ENCODE measurements around the gene HOXD9.

Gene HOXD9

GRCh38 chr2:176085861-176086771, 36.4 kb upstream of the HOXD9 start:
- DNase-seq (ENCODE audit: low read depth in 2 of 2) = no peak

DNA sequence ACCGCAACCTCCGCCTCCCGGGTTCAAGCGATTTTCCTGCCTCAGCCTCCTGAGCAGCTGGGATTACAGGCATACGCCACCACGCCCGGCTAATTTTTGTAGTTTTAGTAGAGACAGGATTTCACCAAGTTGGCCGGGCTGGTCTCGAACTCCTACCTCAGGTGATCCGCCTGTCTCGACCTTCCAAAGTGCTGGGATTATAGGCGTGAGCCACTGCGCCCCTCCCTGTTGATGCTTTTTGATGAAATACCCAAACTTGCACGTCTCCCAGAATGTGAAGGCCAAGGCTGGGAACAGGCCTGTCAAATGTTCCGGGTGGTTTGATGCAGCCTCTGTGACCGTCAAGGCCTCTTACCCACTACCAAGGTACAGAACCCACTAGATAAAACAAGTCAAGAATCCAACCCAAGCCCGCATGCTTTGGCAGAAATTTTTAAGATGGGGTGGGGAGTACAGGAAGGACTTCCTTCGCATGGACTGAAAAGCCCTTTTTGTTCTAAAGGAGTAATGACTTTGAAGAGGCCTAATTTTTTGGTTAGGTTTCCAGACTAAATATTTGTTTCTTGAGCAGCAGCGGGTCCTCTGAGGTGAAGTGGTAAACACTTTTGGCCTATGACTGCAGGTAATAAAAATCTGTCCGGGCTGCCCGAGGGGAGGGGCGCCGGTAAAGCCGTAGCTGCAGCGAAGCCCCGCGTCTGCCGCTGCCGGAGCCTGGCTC, 35.0 kb upstream of the HOXD9 start:
- DNase-seq (ENCODE audit: low read depth in 2 of 2) = no peak

DNA sequence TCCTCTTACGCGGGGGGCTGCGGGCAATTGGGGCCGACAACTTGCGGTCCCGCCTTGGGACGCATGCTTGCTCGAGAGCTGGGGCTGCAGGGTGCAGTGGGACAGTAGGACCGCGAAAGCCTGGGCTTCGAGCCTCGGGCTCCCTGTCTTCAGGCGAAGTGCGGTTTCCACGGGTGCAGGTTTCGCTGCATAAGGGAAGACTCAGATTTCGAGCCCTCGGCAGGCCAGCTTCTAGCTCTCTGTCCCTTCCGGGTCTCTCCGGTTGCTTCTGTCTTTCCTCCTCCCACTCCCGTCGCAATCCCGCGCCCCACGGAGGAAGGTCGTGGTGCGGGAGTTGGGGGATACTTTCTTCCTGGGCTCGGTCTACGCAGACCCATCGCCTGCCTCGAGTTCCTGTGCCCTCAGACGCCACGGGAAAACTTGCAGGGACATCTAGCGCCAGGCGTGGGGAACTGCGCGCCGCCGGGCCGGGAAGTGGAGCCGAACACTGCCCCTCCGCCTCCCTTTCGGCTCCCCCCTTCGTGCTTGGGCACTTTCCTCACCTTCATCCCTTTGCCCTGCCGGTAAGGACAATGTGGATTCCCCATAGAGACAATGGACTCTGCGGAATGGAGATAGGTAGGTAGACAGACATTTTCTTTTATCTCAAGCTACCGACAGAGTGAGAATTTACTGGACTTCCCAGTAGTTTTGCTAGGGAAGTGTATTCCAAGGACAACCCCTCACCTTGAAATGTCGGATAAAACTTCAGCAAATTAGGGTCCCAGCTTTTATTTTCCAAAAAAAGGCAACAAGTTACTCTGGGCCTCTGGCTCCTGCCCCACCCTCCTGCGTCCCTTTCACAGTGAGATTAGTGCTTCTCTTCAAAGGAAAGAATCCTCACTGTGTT, 34.2 kb upstream of the HOXD9 start:
- DNase-seq (ENCODE audit: low read depth in 2 of 2) = no peak

DNA sequence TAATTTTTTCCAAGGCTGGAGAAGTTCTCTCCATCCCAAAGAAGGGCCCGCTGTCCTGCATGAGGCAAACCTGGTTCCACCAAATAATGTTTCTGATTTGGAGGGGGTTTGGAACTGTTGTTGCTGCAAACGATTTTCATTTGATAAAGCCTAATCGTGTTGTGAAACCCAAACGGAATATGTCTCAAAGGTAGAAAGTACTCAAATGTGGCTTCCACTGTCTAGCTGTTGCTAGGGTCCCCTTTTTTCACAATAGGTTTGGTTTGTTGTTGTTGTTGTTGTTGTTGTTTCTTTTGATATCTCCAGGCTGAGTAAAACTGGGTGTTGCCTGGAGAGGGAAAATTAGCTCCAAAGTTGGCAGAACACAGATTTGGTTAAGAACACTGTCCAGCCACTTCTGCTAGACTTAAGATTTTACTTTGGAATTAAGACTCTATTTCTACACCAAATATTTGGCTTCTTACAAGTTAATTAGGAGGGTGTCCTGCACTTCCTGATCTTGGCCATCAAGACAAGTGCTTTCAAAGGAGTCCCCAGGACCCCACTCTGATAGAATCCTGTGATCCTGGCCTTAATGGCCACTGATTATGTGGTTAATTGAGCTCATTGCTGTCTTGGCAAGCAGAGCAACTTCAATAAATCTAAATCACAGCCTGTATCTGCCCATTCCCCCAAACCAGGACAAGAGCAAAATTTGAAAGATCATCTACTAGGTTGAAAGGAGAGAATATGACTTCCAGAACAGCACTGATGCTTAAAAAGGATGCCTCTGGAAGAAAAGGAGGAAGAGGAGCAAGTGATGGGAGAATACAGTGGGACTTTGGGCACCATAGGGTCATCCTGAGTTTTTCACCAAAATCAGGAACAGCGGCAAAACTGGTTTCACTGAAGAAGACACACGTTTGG, 33.3 kb upstream of the HOXD9 start:
- DNase-seq (ENCODE audit: low read depth in 2 of 2) = no peak

GRCh38 chr2:176089843-176090395, 32.6 kb upstream of the HOXD9 start:
- DNase-seq (ENCODE audit: low read depth in 2 of 2) = no peak

DNA sequence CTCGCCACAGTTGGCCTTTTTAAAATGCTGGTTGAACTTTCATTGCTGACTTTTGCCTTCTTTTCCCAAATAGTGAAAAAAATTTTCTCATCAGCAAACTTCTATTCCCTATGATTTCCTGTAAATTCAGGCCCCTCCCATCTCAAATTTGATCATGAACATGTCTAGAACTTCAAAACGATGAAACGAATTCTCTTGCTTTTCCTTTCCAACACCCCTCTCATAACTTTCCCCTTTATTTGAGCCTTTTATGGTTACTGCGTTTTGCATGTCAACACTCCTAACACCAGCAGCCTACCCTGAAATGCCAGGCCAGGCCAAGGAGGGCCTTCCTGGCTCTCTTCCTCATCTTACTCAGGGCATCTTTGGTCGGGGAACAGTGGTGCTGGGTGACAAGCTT, 31.7 kb upstream of the HOXD9 start:
- DNase-seq (ENCODE audit: low read depth in 2 of 2) = no peak

GRCh38 chr2:176091329-176092258, 30.9 kb upstream of the HOXD9 start:
- DNase-seq (ENCODE audit: low read depth in 2 of 2) = no peak

DNA sequence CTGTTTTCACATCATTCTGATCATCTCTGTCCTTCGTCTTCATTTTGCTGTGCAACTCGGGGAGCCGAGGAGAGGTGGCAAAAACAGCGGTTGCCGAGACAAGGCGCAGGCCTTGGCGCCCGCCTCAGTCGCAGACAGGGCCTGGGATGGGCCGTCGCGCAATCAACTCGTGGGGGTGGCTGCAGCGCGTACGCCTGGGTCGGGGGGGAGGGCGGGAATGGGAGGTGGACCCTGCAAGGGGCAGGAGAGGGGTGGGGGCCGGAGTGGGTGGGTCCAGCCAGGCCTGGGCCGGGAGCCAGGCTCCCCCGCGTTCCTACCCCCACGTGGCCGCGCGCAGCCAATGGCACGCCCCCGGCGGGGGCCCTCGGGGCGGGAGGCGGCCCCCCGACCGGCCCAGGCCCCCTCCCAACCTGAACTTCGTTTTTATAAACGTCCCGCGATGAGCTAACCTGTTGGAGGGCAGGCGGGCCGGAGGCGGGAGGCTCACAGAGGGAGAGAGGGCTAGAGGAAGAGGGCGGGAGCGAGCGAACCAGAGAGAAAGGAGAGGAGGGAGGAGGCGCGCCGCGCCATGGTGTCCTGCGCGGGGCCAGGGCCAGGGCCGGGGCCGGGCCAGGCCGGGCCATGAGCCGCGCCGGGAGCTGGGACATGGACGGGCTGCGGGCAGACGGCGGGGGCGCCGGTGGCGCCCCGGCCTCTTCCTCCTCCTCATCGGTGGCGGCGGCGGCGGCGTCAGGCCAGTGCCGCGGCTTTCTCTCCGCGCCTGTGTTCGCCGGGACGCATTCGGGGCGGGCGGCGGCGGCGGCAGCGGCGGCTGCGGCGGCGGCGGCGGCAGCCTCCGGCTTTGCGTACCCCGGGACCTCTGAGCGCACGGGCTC, 30.0 kb upstream of the HOXD9 start, which contains the start of gene HOXD13:
Gene HOXD13, plus strand, starts transcription at position 452 of the 875 bp plus-strand sequence. Its CDS starts 170 bp downstream, at position 622.
- DNase-seq (ENCODE audit: low read depth in 2 of 2) = no peak

DNA sequence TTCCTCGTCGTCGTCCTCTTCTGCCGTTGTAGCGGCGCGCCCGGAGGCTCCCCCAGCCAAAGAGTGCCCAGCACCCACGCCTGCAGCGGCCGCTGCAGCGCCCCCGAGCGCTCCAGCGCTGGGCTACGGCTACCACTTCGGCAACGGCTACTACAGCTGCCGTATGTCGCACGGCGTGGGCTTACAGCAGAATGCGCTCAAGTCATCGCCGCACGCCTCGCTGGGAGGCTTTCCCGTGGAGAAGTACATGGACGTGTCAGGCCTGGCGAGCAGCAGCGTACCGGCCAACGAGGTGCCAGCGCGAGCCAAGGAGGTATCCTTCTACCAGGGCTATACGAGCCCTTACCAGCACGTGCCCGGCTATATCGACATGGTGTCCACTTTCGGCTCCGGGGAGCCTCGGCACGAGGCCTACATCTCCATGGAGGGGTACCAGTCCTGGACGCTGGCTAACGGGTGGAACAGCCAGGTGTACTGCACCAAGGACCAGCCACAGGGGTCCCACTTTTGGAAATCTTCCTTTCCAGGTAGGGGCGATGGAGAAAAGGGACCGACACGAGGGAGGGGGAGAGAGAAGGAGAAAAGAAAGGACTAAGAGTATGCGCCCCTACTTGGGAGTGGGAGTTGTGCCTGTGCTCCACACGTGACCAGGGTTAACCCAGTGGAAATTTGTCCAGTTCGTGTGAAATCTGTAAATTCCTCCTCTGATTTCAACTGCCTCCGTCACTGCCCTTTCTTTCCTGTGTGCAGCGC, 29.2 kb upstream of the HOXD9 start:
- DNase-seq (ENCODE audit: low read depth in 2 of 2) = no peak

- no peak for DNase-seq (ENCODE audit: low read depth in 2 of 2)
Measured at GRCh38 chr2:176093898-176094249, 28.6 kb upstream of the HOXD9 start.

GRCh38 chr2:176094349-176094748, 28.2 kb upstream of the HOXD9 start:
- DNase-seq (ENCODE audit: low read depth in 2 of 2) = no peak

- no peak for DNase-seq (ENCODE audit: low read depth in 2 of 2)
Measured at GRCh38 chr2:176095421-176095820, 27.1 kb upstream of the HOXD9 start.

DNA sequence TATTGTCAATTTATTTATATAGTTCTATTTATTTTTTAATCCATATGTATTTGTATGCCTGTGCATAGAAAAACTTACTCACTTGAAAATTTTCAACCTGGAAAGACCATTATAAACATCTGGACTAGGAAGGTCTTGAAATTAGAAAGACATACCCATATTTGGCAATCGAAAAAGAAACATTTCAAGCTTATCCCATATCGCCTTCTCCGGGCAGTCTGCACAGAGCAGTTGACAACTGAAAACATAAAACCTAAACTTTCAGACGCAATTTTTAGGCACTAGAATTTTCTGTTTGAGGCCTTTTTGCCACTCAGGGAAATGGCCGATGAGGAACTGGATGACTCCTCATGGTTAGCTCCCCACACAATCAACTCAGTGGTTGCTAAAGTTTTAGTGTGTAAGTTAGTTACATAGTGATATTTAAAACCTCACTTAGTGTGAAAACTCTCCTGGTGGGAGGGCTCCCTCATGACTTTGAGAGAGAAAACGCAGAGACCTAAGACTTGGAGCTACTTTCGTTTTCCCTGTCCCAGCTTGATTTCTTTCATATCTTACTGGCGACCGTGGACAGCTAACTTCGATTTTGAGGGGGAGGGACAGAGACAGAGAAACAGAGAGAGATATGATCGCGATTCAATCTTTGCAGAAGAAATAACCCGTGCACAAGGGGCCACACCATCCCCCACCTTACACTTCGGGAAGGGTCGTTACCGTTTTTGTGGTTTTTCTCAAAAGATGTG, 26.1 kb upstream of the HOXD9 start:
- DNase-seq (ENCODE audit: low read depth in 2 of 2) = no peak

DNA sequence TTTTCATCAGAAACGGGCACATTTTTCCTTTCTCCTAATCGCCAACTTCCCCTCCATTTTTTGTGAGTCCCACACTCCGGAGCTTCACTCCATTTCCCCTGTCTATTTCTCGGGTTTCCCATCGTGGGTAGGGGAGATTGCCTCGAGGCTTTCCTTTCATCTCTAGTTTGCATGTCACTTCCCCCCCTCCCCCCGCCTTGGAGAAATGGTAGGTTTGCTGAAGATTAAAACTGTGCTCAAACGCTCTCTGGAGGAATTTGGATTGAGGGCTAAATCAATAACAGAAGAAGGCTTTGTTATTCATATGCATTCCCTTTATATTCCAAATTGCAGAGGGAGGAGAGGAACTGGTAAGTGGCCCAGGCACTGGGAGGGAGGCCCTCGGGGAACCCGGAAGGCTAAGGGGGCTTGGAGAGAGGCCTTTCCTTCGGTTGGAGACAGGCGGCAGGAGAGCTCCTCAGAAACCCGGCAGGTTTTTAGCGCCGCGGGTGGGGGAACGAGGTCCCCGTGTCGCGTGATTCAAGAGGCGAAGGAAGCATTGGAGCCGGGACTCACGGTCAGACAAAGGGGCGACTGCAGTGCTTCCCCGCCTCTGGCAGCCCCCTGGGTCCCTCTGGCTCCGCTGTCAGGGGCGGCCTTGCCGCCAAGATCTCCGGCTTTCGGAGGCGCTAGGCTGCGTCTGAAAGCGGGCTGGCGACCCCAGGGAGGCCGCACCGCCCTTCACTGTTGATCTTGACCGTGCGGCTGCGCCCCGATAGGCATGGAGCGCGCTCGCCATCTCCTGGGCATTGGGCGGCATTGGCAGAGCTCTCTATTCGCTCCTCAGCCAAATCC, 25.3 kb upstream of the HOXD9 start:
- DNase-seq (ENCODE audit: low read depth in 2 of 2) = peak; percentile 37 to 40

DNA sequence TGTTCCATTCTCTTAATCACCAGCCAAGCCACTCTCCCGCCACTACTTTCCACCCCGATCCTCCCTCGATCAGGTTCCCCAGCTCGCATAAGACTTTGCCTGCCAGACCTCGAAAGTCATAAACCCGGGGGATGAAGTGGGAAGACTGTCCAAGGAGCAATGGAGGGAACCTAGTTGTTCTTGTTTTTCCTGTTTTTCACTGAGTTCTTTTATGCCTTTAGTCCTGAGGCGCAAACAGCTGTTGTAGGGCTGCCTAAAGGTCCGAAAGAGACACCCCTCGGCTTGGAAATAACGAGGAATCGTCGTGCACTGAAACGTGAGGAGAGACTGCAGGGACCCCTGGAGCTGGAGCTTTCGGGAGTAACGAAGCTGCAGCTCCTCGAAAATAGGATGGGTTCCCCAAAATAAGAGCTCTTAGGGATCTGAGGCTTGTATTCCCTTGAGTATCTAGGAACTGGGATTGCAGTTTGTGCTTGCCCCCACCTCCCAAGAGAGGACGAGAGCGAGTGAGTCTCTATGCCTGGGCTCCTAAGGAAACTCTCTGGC, 24.6 kb upstream of the HOXD9 start:
- DNase-seq (ENCODE audit: low read depth in 2 of 2) = no peak
